ENCODE results near the gene KCNQ4.

DNA sequence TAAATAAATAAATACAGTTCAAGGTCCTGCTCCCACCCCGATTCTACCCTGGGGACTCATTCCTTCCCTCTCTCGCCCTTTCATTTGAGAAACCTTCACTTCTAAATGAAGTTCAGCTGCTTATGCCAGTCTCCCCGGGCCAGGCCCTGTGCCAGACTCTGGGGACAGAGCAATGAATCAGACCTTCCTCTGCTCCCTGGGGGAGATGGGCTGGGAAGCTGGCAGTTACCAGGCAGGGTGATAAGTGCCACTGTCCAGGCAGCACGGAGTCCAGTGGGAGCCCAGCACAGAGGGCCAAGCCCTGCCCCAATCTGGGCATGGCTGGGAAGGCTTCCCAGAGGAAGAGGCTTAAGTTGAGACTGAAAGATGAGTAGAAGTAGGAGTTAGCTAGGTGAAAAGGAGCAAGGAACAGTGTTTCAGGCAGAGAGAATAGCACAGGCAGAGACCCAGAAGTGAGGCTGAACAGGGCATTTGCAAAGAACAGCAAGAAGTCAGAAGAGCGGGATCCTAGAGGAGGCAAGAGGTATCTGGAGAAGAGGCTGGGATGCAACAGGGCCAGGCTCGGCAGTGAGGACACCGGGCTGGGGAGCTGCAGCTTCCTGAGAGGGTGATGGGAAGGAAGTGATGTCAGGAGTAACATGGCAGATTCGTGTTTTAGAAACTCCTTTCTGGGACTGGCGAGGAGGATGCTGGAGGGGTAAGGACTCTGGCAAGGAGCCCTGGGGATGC is 13.5 kb downstream of the KCNQ4 start:
- TF ChIP-seq, protein P1, sequence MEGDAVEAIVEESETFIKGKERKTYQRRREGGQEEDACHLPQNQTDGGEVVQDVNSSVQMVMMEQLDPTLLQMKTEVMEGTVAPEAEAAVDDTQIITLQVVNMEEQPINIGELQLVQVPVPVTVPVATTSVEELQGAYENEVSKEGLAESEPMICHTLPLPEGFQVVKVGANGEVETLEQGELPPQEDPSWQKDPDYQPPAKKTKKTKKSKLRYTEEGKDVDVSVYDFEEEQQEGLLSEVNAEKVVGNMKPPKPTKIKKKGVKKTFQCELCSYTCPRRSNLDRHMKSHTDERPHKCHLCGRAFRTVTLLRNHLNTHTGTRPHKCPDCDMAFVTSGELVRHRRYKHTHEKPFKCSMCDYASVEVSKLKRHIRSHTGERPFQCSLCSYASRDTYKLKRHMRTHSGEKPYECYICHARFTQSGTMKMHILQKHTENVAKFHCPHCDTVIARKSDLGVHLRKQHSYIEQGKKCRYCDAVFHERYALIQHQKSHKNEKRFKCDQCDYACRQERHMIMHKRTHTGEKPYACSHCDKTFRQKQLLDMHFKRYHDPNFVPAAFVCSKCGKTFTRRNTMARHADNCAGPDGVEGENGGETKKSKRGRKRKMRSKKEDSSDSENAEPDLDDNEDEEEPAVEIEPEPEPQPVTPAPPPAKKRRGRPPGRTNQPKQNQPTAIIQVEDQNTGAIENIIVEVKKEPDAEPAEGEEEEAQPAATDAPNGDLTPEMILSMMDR (IDR thresholded peaks at IDR 0.05; ENCODE audit: borderline replicate concordance, extremely low read depth, low read length, poor library complexity, severe bottlenecking) = no peak
- TF ChIP-seq EZH2 (IDR thresholded peaks at IDR 0.05; ENCODE audit: borderline replicate concordance, low read depth, low read length, severe bottlenecking) = no peak

All from DND-41 (cell line).